Sigmoid colon (tissue), 4 donors: ENCODE results near the gene ELOVL4.

Source experiments
- CTCF ChIP-seq, 4 experiments: fragments of 450-650 bp in 3 of 4; fragments of 200-600 bp in 1 of 4; IDR thresholded peaks; one replicate each; pipeline ENCODE4 v1.5.1; 2016 to 2019; ENCODE audit warnings: antibody characterized with exemption in 4 of 4, mild to moderate bottlenecking in 3 of 4, moderate library complexity in 2 of 4
- EP300 ChIP-seq, 4 donors: sonication (generic); formaldehyde crosslinking; IDR thresholded peaks; one replicate each; pipeline ENCODE4 v1.6.1; 2017; ENCODE audit warnings: antibody characterized with exemption in 4 of 4
- POLR2A ChIP-seq, 2 donors: fragments of 450-650 bp; IDR thresholded peaks; one replicate each; pipeline ENCODE4 v1.6.1; 2016; ENCODE audit warnings: antibody characterized with exemption in 2 of 2, mild to moderate bottlenecking in 2 of 2, moderate library complexity in 2 of 2

GRCh38 chr6:79878142-79878748 is 69.1 kb downstream of the ELOVL4 start:
- TF ChIP-seq CTCF (IDR thresholded peaks at IDR 0.05) (no peak), EP300 (IDR thresholded peaks at IDR 0.05) (no peak), POLR2A (IDR thresholded peaks at IDR 0.05) (no peak)
